Adrenal gland (tissue), 12 donors: ENCODE measurements around the gene AP3B2. TPM values are rescaled to one million over a fixed set of nuclear protein-coding genes. Genes with fewer than 3 reads are reported as not detected.

Experiments
- DNase-seq, 7 donors: peaks; one replicate each; pipeline ENCODE4 v3.0.0-alpha.2; 2019 to 2020
- H3K27ac ChIP-seq, 5 donors: fragments of 200-600 bp; sonication (generic) in 4 of 5; 1 replicate in 3 of 5; 2 replicates in 2 of 5; pipeline versions ENCODE4 v1.5.1 to v1.8.0; 2016 to 2020; ENCODE audit warnings: mild to moderate bottlenecking in 1 of 5
- H3K27me3 ChIP-seq: fragments of 200-600 bp; 2 replicates; pipeline ENCODE4 v1.8.0; 2021
- H3K36me3 ChIP-seq, 2 donors: fragments of 200-600 bp; replicated peaks in 1 of 2; 1 replicate in 1 of 2; 2 replicates in 1 of 2; pipeline versions ENCODE4 v1.5.1 to v1.8.0; 2018 to 2022
- H3K4me1 ChIP-seq, 2 donors: fragments of 200-600 bp; replicated peaks in 1 of 2; 1 replicate in 1 of 2; 2 replicates in 1 of 2; pipeline versions ENCODE4 v1.5.1 to v1.8.0; 2018 to 2021
- H3K4me3 ChIP-seq, 4 donors: fragments of 200-600 bp; sonication (generic) in 3 of 4; one replicate each; pipeline ENCODE4 v1.5.1; 2016 to 2018
- H3K9me3 ChIP-seq, 3 donors: fragments of 200-600 bp; sonication (generic) in 1 of 3; replicated peaks in 1 of 3; 1 replicate in 2 of 3; 2 replicates in 1 of 3; pipeline versions ENCODE4 v1.5.1 to v1.8.0; 2016 to 2021
- POLR2A ChIP-seq, 2 donors: fragments of 450-650 bp; IDR thresholded peaks; one replicate each; pipeline ENCODE4 v1.6.1; 2017; ENCODE audit warnings: antibody characterized with exemption in 2 of 2, mild to moderate bottlenecking in 2 of 2, moderate library complexity in 1 of 2
- WGBS, 4 donors: extraction: QIAGEN DNeasy Blood & Tissue Kit in 2 of 4; methylation state at CpG; one replicate each; pipeline versions ENCODE4 v1.1.5 to v1.1.7; 2013 to 2017; 5-methylcytosine and 5-hydroxymethylcytosine counted together
- intact Hi-C, 2 donors: fragments of 100-400 bp; cut with DNase I; formaldehyde crosslinking; loops; one replicate each; pipeline versions ENCODE4 v1.14.1 to v1.15.0; 2022 to 2023
- polyA plus RNA-seq, 3 donors: library from polyadenylated mRNA; stranded (reverse); fragments of 200-250 nt in 2 of 3; fragments of 350-450 nt in 1 of 3; fragmentation: Illumina TruSeq in 1 of 3; extraction: RNeasy Lipid Tissue Mini Kit (QIAGEN cat#74804) in 1 of 3; gene quantifications; one replicate each; pipeline ENCODE4 v1.2.3, GENCODE V29; 2013 to 2014
- total RNA-seq, 9 donors: library from RNA; depleted of rRNA in 4 of 9; stranded (reverse); fragments of >200 nt in 4 of 9; fragments of 120-200 nt in 1 of 9; fragmentation: NEBNext Ultra II Directional in 1 of 9; extraction: Animal tissue kit (Norgen Biotek cat#: 25700) in 1 of 9; gene quantifications; one replicate each; pipeline versions ENCODE4 v1.1.0 to v1.2.4, GENCODE V29; 2013 to 2023
- TF ChIP-seq, protein P1 (sequence below), 6 experiments: fragments of 450-650 bp in 4 of 6; fragments of 200-600 bp in 2 of 6; sonication (generic) in 1 of 6; IDR thresholded peaks; 1 replicate in 5 of 6; 2 replicates in 1 of 6; pipeline versions ENCODE4 v1.5.1 to v1.8.0; 2016 to 2021; ENCODE audit warnings: antibody characterized with exemption in 6 of 6, mild to moderate bottlenecking in 2 of 6, moderate library complexity in 1 of 6
- donor health status: healthy with polysubstance abuse.
- donor health status: Bipolar disorder and iron deficiency.
- donor health status: DM: yes; HTN: yes; CAD: no.
- donor health status: DM: no; HTN: no; CAD: no.
- donor health status: DM: no; HTN: no; CAD: no.
- donor health status: DM: yes; HTN: yes; CAD: no.

Gene AP3B2
- total and polyA plus RNA-seq, 12 donors = 0.54 to 28.9 (median 4.4) TPM

DNA sequence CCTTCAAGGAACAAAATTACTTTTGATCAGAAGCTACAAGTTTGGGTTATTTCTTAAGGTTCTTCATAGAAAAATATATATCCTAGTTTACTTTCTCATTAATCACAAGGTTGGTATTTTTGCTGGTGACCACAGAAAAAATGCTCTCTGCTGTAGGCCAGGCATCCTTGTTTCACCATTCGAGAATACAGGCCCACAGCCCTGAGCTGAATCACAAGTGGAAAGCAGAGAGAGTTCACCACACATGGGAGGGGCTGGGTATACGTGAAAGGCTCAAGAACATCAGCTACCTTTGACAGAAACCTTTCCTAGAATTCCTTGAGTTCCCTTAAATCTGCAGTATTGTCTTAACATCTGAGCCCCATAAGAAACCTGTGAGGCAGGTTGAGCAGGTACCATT is 85.7 kb downstream of the AP3B2 start:
- WGBS, 4 donors = 70 to 79% (median 73%) methylated on average over 2 of the region's 2 CpGs
- no peak for DNase-seq
- Histone ChIP-seq H3K27ac (no peak overlapping the region), H3K36me3 (no peaks in the 10 kb centered on the region), H3K4me1 (no peaks in the 10 kb centered on the region), H3K4me3 (no peak overlapping the region), H3K9me3 (no peaks in the 10 kb centered on the region), H3K27me3 (no peaks in the 10 kb centered on the region)
- TF ChIP-seq POLR2A (IDR thresholded peaks at IDR 0.05) = no peak
- TF ChIP-seq, protein P1, sequence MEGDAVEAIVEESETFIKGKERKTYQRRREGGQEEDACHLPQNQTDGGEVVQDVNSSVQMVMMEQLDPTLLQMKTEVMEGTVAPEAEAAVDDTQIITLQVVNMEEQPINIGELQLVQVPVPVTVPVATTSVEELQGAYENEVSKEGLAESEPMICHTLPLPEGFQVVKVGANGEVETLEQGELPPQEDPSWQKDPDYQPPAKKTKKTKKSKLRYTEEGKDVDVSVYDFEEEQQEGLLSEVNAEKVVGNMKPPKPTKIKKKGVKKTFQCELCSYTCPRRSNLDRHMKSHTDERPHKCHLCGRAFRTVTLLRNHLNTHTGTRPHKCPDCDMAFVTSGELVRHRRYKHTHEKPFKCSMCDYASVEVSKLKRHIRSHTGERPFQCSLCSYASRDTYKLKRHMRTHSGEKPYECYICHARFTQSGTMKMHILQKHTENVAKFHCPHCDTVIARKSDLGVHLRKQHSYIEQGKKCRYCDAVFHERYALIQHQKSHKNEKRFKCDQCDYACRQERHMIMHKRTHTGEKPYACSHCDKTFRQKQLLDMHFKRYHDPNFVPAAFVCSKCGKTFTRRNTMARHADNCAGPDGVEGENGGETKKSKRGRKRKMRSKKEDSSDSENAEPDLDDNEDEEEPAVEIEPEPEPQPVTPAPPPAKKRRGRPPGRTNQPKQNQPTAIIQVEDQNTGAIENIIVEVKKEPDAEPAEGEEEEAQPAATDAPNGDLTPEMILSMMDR (IDR thresholded peaks at IDR 0.05) = no peak
- intact Hi-C loops = no loop called here

DNA sequence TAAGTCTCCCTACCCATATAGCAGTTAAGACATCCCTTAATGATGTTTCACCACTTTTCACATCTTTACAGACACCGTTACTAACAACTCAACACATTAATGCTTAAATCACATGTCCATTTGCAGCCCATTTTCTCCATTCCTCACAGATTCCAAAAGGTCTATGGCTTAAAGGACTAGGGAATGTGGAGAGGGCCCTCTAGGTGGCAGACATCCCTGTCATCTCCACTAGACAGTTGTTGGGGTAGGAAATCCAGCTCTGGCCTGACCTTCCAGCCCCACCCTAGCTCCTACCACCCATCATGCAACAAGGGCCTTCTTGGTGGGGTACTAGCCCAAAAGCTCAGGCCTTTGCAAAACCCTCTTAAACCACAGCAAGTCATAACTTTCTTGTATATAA is 87.7 kb downstream of the AP3B2 start:
- intact Hi-C loops = no loop called here
- Histone ChIP-seq H3K27me3 (no peaks in the 10 kb centered on the region), H3K9me3 (no peaks in the 10 kb centered on the region), H3K27ac (no peak overlapping the region), H3K4me1 (no peaks in the 10 kb centered on the region), H3K36me3 (no peaks in the 10 kb centered on the region), H3K4me3 (no peak overlapping the region)
- WGBS, 4 donors = 50 to 89% (median 61%) methylated on average over 1 of the region's 1 CpG
- no peak for DNase-seq
- TF ChIP-seq POLR2A (IDR thresholded peaks at IDR 0.05) = no peak
- TF ChIP-seq, protein P1 (IDR thresholded peaks at IDR 0.05) = no peak

DNA sequence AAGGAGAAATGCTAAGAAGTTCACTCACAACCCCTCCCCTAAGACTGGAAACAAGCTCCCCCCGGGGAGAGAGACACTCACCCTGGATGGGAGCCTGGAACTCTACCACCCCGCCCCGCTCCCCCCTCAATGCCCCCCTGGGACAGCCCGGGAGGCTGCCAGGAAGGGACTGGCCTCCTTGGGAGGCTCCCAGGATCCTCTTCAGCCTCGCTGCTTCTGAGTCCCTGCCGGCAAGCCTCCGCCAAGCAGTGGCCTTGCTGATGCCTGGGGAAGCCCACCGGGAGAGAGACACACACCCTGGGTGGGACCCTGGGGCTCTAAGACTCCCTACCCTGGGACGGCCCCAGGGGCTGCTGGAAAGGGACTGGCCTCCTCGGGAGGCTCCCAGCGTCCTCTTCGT is 95.9 kb downstream of the AP3B2 start:
- TF ChIP-seq, protein P1 (IDR thresholded peaks at IDR 0.05) = no peak
- TF ChIP-seq POLR2A (IDR thresholded peaks at IDR 0.05) = no peak
- no peaks in the 10 kb centered on the region for H3K36me3 ChIP-seq
- H3K9me3 ChIP-seq = no peaks in the 10 kb centered on the region
- no peak overlapping the region for H3K4me3 ChIP-seq
- no peak overlapping the region for H3K27ac ChIP-seq
- intact Hi-C loops = no loop called here
- no peaks in the 10 kb centered on the region for H3K27me3 ChIP-seq
- 68 to 73% (median 72%) methylated on average over 5 to 12 of the region's 12 CpGs for whole genome bisulfite sequencing, 4 donors
- no peak for DNase-seq
- H3K4me1 ChIP-seq = no peaks in the 10 kb centered on the region

DNA sequence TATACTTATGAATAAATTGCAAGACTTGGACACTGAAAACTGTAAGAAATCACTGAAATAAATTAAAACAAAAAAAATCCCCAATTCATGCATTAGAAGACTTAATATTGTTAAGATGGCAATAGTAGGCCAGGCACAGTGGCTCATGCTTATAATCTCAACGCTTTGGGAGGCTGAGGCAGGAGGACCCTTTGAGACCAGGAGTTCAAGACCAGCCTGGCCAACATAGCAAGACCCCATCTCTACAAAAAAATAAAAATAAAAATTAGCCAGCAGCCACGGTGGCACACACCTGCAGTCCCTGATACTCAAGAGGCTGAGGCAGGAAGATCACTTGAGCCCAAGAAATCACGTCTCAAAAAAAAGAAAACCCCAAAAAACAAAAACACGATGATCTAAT is 98.3 kb downstream of the AP3B2 start:
- Histone ChIP-seq H3K4me3 (no peak overlapping the region), H3K4me1 (no peaks in the 10 kb centered on the region), H3K27me3 (no peaks in the 10 kb centered on the region), H3K36me3 (no peaks in the 10 kb centered on the region), H3K9me3 (no peaks in the 10 kb centered on the region), H3K27ac (no peak overlapping the region)
- TF ChIP-seq, protein P1 (IDR thresholded peaks at IDR 0.05) = no peak
- no peak for TF ChIP-seq POLR2A (IDR thresholded peaks at IDR 0.05)
- 84 to 93% (median 90%) methylated on average over 4 of the region's 4 CpGs for WGBS, 4 donors
- intact Hi-C loops = no loop called here
- no peak for DNase-seq

Other genes starting within 250 kb of the AP3B2 start
- 1,000 to 10,000 TPM; 1,210 to 3,062 (median 1,354) TPM for gene RPS17, start 169.4 kb downstream of the AP3B2 start, total RNA-seq
- 1,000 to 10,000 TPM; 2,161 to 2,863 (median 2,568) TPM for gene RPS17, start 169.4 kb downstream of the AP3B2 start, polyA plus RNA-seq
- gene CPEB1, start 62.5 kb downstream of the AP3B2 start, total RNA-seq = 10 to 100 TPM in 1 of 9 donors, 1 to 10 TPM in 8; 1.5 to 11.6 (median 7.1) TPM
- 1 to 10 TPM; 4.2 to 7.6 (median 4.4) TPM for gene CPEB1, start 62.5 kb downstream of the AP3B2 start, polyA plus RNA-seq
- under 1 TPM in 1 of 9 donors, not detected in 8; 0.06 TPM for gene FSD2, start 96.2 kb upstream of the AP3B2 start, total RNA-seq
- under 1 TPM in 1 of 3 donors, not detected in 2; 0.03 TPM for gene FSD2, start 96.2 kb upstream of the AP3B2 start, polyA plus RNA-seq
- 1 to 10 TPM; 3.7 to 10.0 (median 8.7) TPM for gene WHAMM, start 99.8 kb upstream of the AP3B2 start, total RNA-seq
- 1 to 10 TPM; 4.5 to 6.8 (median 5.0) TPM for gene WHAMM, start 99.8 kb upstream of the AP3B2 start, polyA plus RNA-seq
- 10 to 100 TPM in 8 of 9 donors, 1 to 10 TPM in 1; 9.0 to 43.1 (median 26.0) TPM for gene HOMER2, start 242.8 kb upstream of the AP3B2 start, total RNA-seq
- gene HOMER2, start 242.8 kb upstream of the AP3B2 start, polyA plus RNA-seq = 10 to 100 TPM in 2 of 3 donors, 1 to 10 TPM in 1; 6.5 to 12.6 (median 11.2) TPM